IMR-90 (cell line): ENCODE data around the gene EXOC4. TPM values are rescaled to one million over a fixed set of nuclear protein-coding genes. Genes with fewer than 3 reads are reported as not detected.

ENCODE experiments used
- ATAC-seq: fragments of 200-7000 bp; cut with Tn5 transposase; 2 replicates; pipeline ENCODE4 v1.9.1; 2020; ENCODE audit warnings: low read depth, mild to moderate bottlenecking, moderate library complexity
- BruUV-seq: library from RNA; stranded (reverse); fragments of 400-500 nt; replicated peaks from 2 replicates; lab custom pipeline; 2021; lab: Mats Ljungman, UMichigan
- CTCF ChIA-PET: fragments of 300-600 bp; formaldehyde crosslinking; extraction: SDS; loops from one replicate; lab custom pipeline; 2021; ENCODE audit warnings: antibody characterized with exemption; lab: Yijun Ruan, JAX
- POLR2A ChIA-PET: fragments of 300-600 bp; sonication (Branson Sonifier 250); formaldehyde crosslinking; loops from one replicate; lab custom pipeline; 2022; ENCODE audit warnings: antibody characterized with exemption; ENCODE audit not compliant: unreplicated experiment; lab: Charles Lee
- DNase-seq: peaks from one replicate; pipeline ENCODE4 v3.0.0; 2013
- H2AFZ ChIP-seq: replicated peaks from 2 replicates; pipeline ENCODE3; 2013; ENCODE audit warnings: low read length, mild to moderate bottlenecking; ENCODE audit not compliant: poor library complexity
- H2AK5ac ChIP-seq: 2 replicates; pipeline ENCODE4 v1.6.1; 2013; ENCODE audit warnings: low read depth, low read length, inconsistent platforms
- H2AK9ac ChIP-seq: replicated peaks from 2 replicates; pipeline ENCODE3; 2013; ENCODE audit warnings: mild to moderate bottlenecking, low read depth, low read length, moderate library complexity; ENCODE audit not compliant: poor library complexity
- H2BK120ac ChIP-seq: 2 replicates; pipeline ENCODE4 v1.6.1; 2013; ENCODE audit warnings: low read depth, low read length, inconsistent platforms
- H2BK15ac ChIP-seq: 3 replicates; pipeline ENCODE4 v1.6.1; 2013; ENCODE audit warnings: low read depth, low read length, inconsistent platforms
- H2BK20ac ChIP-seq: 2 replicates; pipeline ENCODE4 v1.6.1; 2013; ENCODE audit warnings: low read depth, mild to moderate bottlenecking, inconsistent platforms, low read length, moderate library complexity
- H2BK5ac ChIP-seq: 2 replicates; pipeline ENCODE4 v1.6.1; 2013; ENCODE audit warnings: mild to moderate bottlenecking, low read depth, low read length, inconsistent platforms; ENCODE audit not compliant: poor library complexity, severe bottlenecking
- H3K14ac ChIP-seq: replicated peaks from 2 replicates; pipeline ENCODE4 v1.6.1; 2013; ENCODE audit warnings: low read depth, low read length, inconsistent platforms
- H3K18ac ChIP-seq: 2 replicates; pipeline ENCODE4 v1.6.1; 2013; ENCODE audit warnings: low read depth, low read length, control low read depth
- H3K23ac ChIP-seq: 2 replicates; pipeline ENCODE4 v1.6.1; 2013; ENCODE audit warnings: low read depth, low read length, inconsistent platforms
- H3K27ac ChIP-seq: 2 replicates; pipeline ENCODE4 v1.5.1; 2013; ENCODE audit warnings: mild to moderate bottlenecking, control low read depth, low read length; ENCODE audit not compliant: insufficient read depth
- H3K27me3 ChIP-seq: 2 replicates; pipeline ENCODE4 v1.6.1; 2013; ENCODE audit warnings: low read length; ENCODE audit not compliant: control insufficient read depth, insufficient read depth
- H3K36me3 ChIP-seq: 2 replicates; pipeline ENCODE4 v1.6.1; 2013; ENCODE audit warnings: low read length, mixed read lengths; ENCODE audit not compliant: control insufficient read depth, insufficient read depth
- H3K4ac ChIP-seq: 2 replicates; pipeline ENCODE4 v1.6.1; 2013; ENCODE audit warnings: low read depth, low read length, inconsistent platforms
- H3K4me1 ChIP-seq: 2 replicates; pipeline ENCODE4 v1.6.1; 2013; ENCODE audit warnings: low read length, mixed read lengths; ENCODE audit not compliant: control insufficient read depth, insufficient read depth
- H3K4me2 ChIP-seq: 2 replicates; pipeline ENCODE4 v1.6.1; 2013; ENCODE audit warnings: low read depth, mild to moderate bottlenecking, control low read depth, low read length, moderate library complexity
- H3K4me3 ChIP-seq: 2 replicates; pipeline ENCODE4 v1.5.1; 2013; ENCODE audit warnings: low read depth, mild to moderate bottlenecking, control low read depth, low read length, moderate library complexity; ENCODE audit not compliant: insufficient read depth
- H3K56ac ChIP-seq: 2 replicates; pipeline ENCODE4 v1.6.1; 2013; ENCODE audit warnings: low read length, inconsistent platforms; ENCODE audit not compliant: insufficient read depth; ENCODE audit errors: extremely low read depth
- H3K79me1 ChIP-seq, 2 experiments: 2 replicates each; pipeline ENCODE4 v1.6.1; 2013; ENCODE audit warnings: low read length in 2 of 2, inconsistent platforms in 1 of 2, low read depth in 1 of 2
- H3K9ac ChIP-seq: 2 replicates; pipeline ENCODE4 v1.6.1; 2013; ENCODE audit warnings: low read depth, low read length, control low read depth
- H3K9me1 ChIP-seq: 2 replicates; pipeline ENCODE4 v1.6.1; 2013; ENCODE audit warnings: low read length, inconsistent platforms; ENCODE audit not compliant: insufficient read depth
- H3K9me3 ChIP-seq: 2 replicates; pipeline ENCODE4 v1.6.1; 2013; ENCODE audit warnings: low read length; ENCODE audit not compliant: control insufficient read depth, insufficient read depth
- H4K20me1 ChIP-seq: 2 replicates; pipeline ENCODE4 v1.6.1; 2013; ENCODE audit warnings: low read length, inconsistent platforms; ENCODE audit not compliant: insufficient read depth
- H4K5ac ChIP-seq: 2 replicates; pipeline ENCODE4 v1.6.1; 2013; ENCODE audit warnings: mild to moderate bottlenecking, low read depth, low read length, control low read depth
- H4K8ac ChIP-seq, 2 experiments: 2 replicates each; pipeline ENCODE4 v1.6.1; 2013; ENCODE audit warnings: low read depth in 2 of 2, low read length in 2 of 2, control low read depth in 1 of 2, inconsistent platforms in 1 of 2
- H4K91ac ChIP-seq: 2 replicates; pipeline ENCODE4 v1.6.1; 2013; ENCODE audit warnings: low read depth, low read length, inconsistent platforms; ENCODE audit not compliant: insufficient read depth
- BHLHE40 ChIP-seq: fragments of 150-350 bp; IDR thresholded peaks from 2 replicates; pipeline ENCODE4 v1.6.1; 2016; ENCODE audit warnings: mild to moderate bottlenecking, low read depth, low read length
- CEBPB ChIP-seq: IDR thresholded peaks from 2 replicates; pipeline ENCODE4 v1.6.1; 2012; ENCODE audit warnings: low read depth, low read length, improper control_type of control experiment
- CHD1 ChIP-seq: IDR thresholded peaks from 2 replicates; pipeline ENCODE4 v1.6.1; 2012; ENCODE audit warnings: low read depth, low read length, improper control_type of control experiment
- FOS ChIP-seq: fragments of 150-350 bp; IDR thresholded peaks from 2 replicates; pipeline ENCODE4 v1.6.1; 2016; ENCODE audit warnings: low read depth, low read length
- MAFK ChIP-seq: IDR thresholded peaks from 2 replicates; pipeline ENCODE4 v1.6.1; 2012; ENCODE audit warnings: low read depth, low read length, improper control_type of control experiment
- MAZ ChIP-seq: IDR thresholded peaks from 2 replicates; pipeline ENCODE4 v1.6.1; 2012; ENCODE audit warnings: low read depth, mild to moderate bottlenecking, low read length, improper control_type of control experiment, moderate library complexity, borderline replicate concordance
- NFE2L2 ChIP-seq: fragments of 150-350 bp; IDR thresholded peaks from 2 replicates; pipeline ENCODE4 v1.6.1; 2016; ENCODE audit warnings: low read depth, mild to moderate bottlenecking, low read length
- POLR2A ChIP-seq: IDR thresholded peaks from 2 replicates; pipeline ENCODE4 v1.6.1; 2012; ENCODE audit warnings: mild to moderate bottlenecking, low read depth, low read length
- RAD21 ChIP-seq: IDR thresholded peaks from 2 replicates; pipeline ENCODE4 v1.6.1; 2012; ENCODE audit warnings: low read length, improper control_type of control experiment
- RCOR1 ChIP-seq: IDR thresholded peaks from 2 replicates; pipeline ENCODE4 v1.6.1; 2012; ENCODE audit warnings: mild to moderate bottlenecking, low read length, improper control_type of control experiment; ENCODE audit not compliant: insufficient replicate concordance
- SMC3 ChIP-seq: fragments of 150-350 bp; IDR thresholded peaks from 2 replicates; pipeline ENCODE4 v1.6.1; 2016; ENCODE audit warnings: low read depth, mild to moderate bottlenecking, antibody characterized with exemption, low read length, moderate library complexity
- WGBS, 2 experiments: methylation state at CpG; one replicate each; pipeline versions ENCODE4 v1.1.5 to v1.1.7; 2013; ENCODE audit warnings: missing lambda C conversion rate in 2 of 2; ENCODE audit not compliant: insufficient read length in 1 of 2; ENCODE audit errors: extremely low coverage in 2 of 2; 5-methylcytosine and 5-hydroxymethylcytosine counted together
- dilution Hi-C: fragments of 300-500 bp; cut with HindIII; formaldehyde crosslinking; loops from one replicate; pipeline ENCODE4 v1.14.3; 2018; ENCODE audit warnings: low sequenced_read_pairs; ENCODE audit not compliant: unreplicated experiment
- in situ Hi-C: fragments of 300-500 bp; cut with MboI; formaldehyde crosslinking; loops from 3 replicates; pipeline ENCODE4 v1.14.3; 2019; ENCODE audit warnings: low sequenced_read_pairs, inconsistent platforms, mixed read lengths
- intact Hi-C: fragments of 100-400 bp; cut with micrococcal nuclease; formaldehyde crosslinking; loops from 2 replicates; pipeline ENCODE4 v1.10.0; 2022
- polyA plus RNA-seq, 3 experiments: library from polyadenylated mRNA; depleted of rRNA; stranded (reverse); fragments of >200 nt; gene quantifications; 2 replicates each; pipeline ENCODE4 v1.2.3, GENCODE V29; 2012; ENCODE audit warnings: low replicate concordance in 1 of 3
- total RNA-seq: library from RNA; depleted of rRNA; stranded (reverse); fragments of >200 nt; gene quantifications from 2 replicates; pipeline ENCODE4 v1.2.3, GENCODE V29; 2012
- TF ChIP-seq, protein P1 (sequence below): fragments of 150-350 bp; IDR thresholded peaks from 2 replicates; pipeline ENCODE4 v1.6.1; 2017; ENCODE audit warnings: mild to moderate bottlenecking, antibody characterized with exemption, low read length, low read depth
- TF ChIP-seq, protein P2 (sequence below): fragments of 150-350 bp; IDR thresholded peaks from 2 replicates; pipeline ENCODE4 v1.6.1; 2016; ENCODE audit warnings: low read depth, mild to moderate bottlenecking, low read length, moderate library complexity, borderline replicate concordance
- TF ChIP-seq, protein P3 (sequence below): conservative IDR thresholded peaks from 2 replicates; pipeline ENCODE4 v1.5.1; 2012; ENCODE audit warnings: mild to moderate bottlenecking, low read depth, low read length, improper control_type of control experiment

EXOC4 gene
- total and polyA plus RNA-seq, 2 of the 4 experiments (the other 2 are of a cell fraction), result 25.4 to 94.6 TPM

DNA sequence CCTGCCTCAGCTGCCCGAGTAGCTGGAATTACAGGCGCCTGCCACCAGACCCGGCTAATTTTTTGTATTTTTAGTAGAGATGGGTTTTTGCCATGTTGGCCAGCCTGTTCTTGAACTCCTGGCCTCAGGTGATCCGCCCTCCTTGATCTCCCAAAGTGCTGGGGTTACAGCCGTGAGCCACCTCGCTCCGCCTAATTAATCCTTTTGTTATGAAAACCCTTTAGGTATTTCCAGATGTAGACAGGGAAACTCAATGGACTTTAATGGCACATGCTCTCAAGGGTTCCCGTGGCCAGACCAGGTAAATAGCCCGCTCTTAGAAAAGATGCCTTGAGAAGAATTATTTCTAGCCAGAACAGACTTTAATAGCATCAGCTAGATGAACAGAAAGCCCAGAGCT, 19.7 kb upstream of the EXOC4 start:
- H3K4ac ChIP-seq, result no peak overlapping the region
- DNase-seq (no peak), ATAC-seq (no peak)
- ChIA-PET CTCF (no interaction called here), POLR2A (interaction anchor here (0.6 kb wide), 1 partner anchor 516 kb away, joined by 3 read pairs; no protein-coding TSS in a partner anchor)
- no peaks in the 10 kb centered on the region for H3K36me3 ChIP-seq
- no peak overlapping the region for H2AFZ ChIP-seq
- TF ChIP-seq CEBPB, result no peak
- no peak for TF ChIP-seq RCOR1
- no peak for TF ChIP-seq FOS
- no peak for TF ChIP-seq POLR2A
- TF ChIP-seq MAZ, result no peak
- no peak for TF ChIP-seq MAFK
- TF ChIP-seq BHLHE40, result no peak
- TF ChIP-seq, protein P1, sequence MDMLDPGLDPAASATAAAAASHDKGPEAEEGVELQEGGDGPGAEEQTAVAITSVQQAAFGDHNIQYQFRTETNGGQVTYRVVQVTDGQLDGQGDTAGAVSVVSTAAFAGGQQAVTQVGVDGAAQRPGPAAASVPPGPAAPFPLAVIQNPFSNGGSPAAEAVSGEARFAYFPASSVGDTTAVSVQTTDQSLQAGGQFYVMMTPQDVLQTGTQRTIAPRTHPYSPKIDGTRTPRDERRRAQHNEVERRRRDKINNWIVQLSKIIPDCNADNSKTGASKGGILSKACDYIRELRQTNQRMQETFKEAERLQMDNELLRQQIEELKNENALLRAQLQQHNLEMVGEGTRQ, result no peak
- no peak for TF ChIP-seq NFE2L2
- TF ChIP-seq CHD1, result no peak
- TF ChIP-seq, protein P2, sequence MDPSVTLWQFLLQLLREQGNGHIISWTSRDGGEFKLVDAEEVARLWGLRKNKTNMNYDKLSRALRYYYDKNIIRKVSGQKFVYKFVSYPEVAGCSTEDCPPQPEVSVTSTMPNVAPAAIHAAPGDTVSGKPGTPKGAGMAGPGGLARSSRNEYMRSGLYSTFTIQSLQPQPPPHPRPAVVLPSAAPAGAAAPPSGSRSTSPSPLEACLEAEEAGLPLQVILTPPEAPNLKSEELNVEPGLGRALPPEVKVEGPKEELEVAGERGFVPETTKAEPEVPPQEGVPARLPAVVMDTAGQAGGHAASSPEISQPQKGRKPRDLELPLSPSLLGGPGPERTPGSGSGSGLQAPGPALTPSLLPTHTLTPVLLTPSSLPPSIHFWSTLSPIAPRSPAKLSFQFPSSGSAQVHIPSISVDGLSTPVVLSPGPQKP, result no peak
- TF ChIP-seq RAD21, result no peak
- TF ChIP-seq, protein P3, sequence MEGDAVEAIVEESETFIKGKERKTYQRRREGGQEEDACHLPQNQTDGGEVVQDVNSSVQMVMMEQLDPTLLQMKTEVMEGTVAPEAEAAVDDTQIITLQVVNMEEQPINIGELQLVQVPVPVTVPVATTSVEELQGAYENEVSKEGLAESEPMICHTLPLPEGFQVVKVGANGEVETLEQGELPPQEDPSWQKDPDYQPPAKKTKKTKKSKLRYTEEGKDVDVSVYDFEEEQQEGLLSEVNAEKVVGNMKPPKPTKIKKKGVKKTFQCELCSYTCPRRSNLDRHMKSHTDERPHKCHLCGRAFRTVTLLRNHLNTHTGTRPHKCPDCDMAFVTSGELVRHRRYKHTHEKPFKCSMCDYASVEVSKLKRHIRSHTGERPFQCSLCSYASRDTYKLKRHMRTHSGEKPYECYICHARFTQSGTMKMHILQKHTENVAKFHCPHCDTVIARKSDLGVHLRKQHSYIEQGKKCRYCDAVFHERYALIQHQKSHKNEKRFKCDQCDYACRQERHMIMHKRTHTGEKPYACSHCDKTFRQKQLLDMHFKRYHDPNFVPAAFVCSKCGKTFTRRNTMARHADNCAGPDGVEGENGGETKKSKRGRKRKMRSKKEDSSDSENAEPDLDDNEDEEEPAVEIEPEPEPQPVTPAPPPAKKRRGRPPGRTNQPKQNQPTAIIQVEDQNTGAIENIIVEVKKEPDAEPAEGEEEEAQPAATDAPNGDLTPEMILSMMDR, result no peak
- TF ChIP-seq SMC3, result no peak
- H3K4me1 ChIP-seq, result no peaks in the 10 kb centered on the region
- no peak overlapping the region for H3K4me3 ChIP-seq
- H3K27me3 ChIP-seq, result peaks cover 7% of the 10 kb centered on the region
- no TSS peak for BruUV-seq
- H3K14ac ChIP-seq, result no peak overlapping the region
- H2AK5ac ChIP-seq, result no peak overlapping the region
- no peak overlapping the region for H3K4me2 ChIP-seq
- no peak overlapping the region for H3K18ac ChIP-seq
- WGBS, 2 experiments, result no CpG with 5 or more reads among the region's 9 CpGs
- H3K9ac ChIP-seq, result no peak overlapping the region
- H2BK120ac ChIP-seq, result no peak overlapping the region
- dilution Hi-C loops (no loop called here), in situ Hi-C loops (no loop called here), intact Hi-C loops (loop anchor here (5.0 kb wide), 2 partner anchors 199 to 576 kb away; no protein-coding TSS in a partner anchor)
- no peak overlapping the region for H2BK15ac ChIP-seq
- no peak overlapping the region for H2BK20ac ChIP-seq
- no peaks in the 10 kb centered on the region for H3K9me3 ChIP-seq
- H3K9me1 ChIP-seq, result no peaks in the 10 kb centered on the region
- H4K5ac ChIP-seq, result no peak overlapping the region
- H4K20me1 ChIP-seq, result no peaks in the 10 kb centered on the region
- no peaks in the 10 kb centered on the region for H3K79me1 ChIP-seq
- no peak overlapping the region for H4K8ac ChIP-seq
- no peak overlapping the region for H2AK9ac ChIP-seq
- H3K27ac ChIP-seq, result no peak overlapping the region
- H2BK5ac ChIP-seq, result no peak overlapping the region
- H3K23ac ChIP-seq, result no peak overlapping the region
- H4K91ac ChIP-seq, result no peak overlapping the region
- H3K56ac ChIP-seq, result no peak overlapping the region
